Measurements from ENCODE around the gene GRIK1.

GRIK1 gene

DNA sequence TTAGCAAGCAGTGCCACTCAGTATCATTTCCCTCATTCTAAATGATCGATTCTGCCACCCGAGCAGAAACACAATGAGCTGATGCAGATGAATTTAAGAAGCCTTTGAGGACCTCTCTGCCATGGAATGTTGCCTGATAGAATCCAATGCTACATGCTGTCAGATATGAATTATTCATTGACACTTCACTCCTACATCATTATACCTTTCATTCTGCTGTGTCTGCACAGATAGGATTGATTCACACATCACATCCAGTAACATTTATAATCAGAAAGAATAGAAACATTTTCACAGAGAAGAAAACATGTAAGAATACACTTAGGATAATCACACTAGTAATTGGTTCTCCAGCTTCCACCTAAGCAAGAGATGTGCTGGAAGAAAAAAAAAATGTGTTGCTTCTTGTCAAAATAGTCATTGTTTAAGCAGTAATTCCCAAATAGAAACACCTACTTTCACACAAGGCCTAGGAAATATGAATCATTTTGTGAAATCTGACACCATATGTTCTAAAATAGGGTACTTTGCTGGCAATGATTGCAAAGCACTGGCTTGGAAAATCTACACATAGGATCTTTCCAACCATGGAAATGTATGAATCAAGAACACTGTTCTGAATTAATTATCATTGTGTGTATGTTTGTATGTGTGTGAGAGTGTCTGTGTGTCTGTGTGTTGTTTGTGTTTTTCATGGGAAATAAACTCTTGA lies 110.1 kb downstream of the GRIK1 start:
- no peak for TF ChIP-seq ZNF274 (IDR thresholded peaks at IDR 0.05; ENCODE audit: low read depth, low read length)
- H3K4me3 ChIP-seq (ENCODE audit: low read length), result no peak overlapping the region

DNA sequence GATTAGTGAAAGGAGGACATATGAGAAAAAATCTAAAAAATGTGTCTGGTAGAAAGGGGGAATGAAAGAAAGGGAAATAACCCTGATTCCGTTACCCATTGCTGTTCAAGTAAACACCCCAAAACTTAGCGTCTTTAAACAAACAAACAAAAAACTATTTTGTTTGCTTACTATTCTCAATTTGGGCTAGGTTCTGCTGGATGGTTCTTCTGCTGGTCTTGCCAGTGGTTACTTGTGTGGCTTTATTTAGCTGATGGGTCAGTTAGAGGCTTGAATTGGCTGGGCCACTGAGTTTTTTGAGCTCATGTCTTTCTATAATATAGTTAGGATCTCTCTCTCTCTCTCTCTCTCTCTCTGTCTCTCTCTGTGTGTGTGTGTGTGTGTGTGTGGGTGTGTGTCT lies 112.1 kb downstream of the GRIK1 start:
- TF ChIP-seq ZNF274 (IDR thresholded peaks at IDR 0.05; ENCODE audit: low read depth, low read length), result no peak
- H3K4me3 ChIP-seq (ENCODE audit: low read length), result no peak overlapping the region

DNA sequence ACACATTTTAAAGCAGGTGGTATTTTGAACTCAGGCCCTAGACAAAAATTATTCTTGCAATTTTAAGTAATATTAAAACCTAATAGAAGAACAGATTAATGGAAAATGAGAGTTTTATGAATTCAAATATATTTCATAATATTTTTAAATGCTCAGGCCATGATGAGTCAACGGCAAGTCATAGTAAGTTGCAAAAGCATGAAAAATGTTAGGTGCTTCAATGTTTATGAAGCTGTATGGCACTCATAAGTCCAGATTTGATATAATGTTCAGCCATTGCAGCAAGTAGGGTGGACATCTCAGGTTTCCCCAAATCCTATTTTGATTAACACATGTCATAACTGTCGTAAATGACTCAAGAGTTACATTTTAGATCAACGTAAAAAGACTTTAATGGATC lies 112.6 kb downstream of the GRIK1 start:
- no peak overlapping the region for H3K4me3 ChIP-seq (ENCODE audit: low read length)
- no peak for TF ChIP-seq ZNF274 (IDR thresholded peaks at IDR 0.05; ENCODE audit: low read depth, low read length)

DNA sequence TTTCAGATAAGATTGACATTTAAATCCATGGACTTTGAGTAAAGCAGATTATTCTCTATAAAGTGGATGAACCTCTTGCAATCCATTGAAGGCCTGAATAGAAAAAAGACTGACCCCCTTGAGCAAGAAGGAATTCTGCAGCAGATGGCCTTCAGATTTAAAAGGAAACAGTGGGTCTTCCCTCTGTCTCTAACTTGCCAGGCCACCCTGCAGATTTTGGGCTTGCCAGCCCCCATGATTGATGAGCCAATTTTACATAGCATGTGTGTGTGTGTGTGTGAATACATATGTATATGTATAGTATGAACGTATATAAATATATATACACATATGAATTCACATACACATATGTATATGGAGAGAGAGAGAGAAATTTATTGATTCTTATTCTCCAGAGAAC lies 113.4 kb downstream of the GRIK1 start:
- TF ChIP-seq ZNF274 (IDR thresholded peaks at IDR 0.05; ENCODE audit: low read depth, low read length), result no peak
- H3K4me3 ChIP-seq (ENCODE audit: low read length), result no peak overlapping the region

DNA sequence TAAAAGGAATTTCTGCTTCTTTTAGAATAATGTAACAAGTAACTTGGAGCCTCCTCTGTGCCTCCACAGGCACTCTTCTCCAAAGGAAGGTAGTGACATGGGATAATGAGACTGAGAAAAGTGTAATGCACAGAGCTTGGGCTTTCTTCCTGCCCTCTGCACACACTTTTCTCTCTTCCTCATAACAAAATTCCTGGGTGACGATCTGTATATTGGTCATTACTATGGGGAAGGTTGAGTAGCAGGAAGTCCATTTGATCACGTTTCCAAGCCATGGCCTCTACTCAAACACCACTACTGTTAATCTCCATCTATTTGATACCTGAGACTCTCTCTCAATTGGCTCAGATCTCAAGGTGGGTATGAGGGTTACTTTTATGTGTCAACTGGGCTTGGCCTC lies 113.9 kb downstream of the GRIK1 start:
- H3K4me3 ChIP-seq (ENCODE audit: low read length), result no peak overlapping the region
- TF ChIP-seq ZNF274 (IDR thresholded peaks at IDR 0.05; ENCODE audit: low read depth, low read length), result no peak

DNA sequence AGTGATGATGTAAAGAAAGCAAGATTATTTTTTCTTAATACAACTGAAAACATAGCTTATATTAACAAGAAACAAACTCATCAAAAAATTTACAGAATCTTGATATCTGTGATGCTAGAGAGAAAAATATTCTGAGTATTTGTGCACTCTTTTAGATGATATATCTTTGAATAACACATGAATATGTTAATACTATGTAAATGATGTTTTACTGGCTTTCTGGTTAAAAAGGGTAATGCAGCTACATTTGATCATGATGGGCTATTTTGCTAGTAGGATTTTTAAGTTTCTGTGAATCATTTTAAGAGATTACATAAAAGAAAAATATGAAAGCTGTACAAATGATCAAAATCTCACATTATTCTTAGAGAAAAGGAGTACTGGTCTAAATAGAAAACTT lies 114.5 kb downstream of the GRIK1 start:
- no peak for TF ChIP-seq ZNF274 (IDR thresholded peaks at IDR 0.05; ENCODE audit: low read depth, low read length)
- H3K4me3 ChIP-seq (ENCODE audit: low read length), result no peak overlapping the region

DNA sequence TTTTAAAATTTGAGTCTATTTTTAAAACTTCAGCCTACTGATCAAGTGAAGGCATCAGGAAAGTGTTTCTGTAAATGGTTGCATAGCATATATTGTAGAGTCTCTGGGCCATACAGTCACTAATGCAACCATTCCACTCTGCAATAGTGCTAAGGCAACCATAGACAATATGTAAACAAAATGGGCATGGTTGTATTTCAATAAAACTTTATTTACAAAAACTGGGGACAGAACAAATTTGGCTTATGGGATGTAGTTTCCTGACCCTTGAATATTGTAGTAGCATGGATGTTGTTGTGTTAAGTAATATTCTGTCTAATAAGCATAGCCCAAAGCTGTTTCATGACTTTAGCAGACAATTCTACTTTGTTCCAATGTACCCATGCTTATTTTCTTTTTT lies 117.7 kb downstream of the GRIK1 start:
- TF ChIP-seq ZNF274 (IDR thresholded peaks at IDR 0.05; ENCODE audit: low read depth, low read length), result no peak
- no peak overlapping the region for H3K4me3 ChIP-seq (ENCODE audit: low read length)

DNA sequence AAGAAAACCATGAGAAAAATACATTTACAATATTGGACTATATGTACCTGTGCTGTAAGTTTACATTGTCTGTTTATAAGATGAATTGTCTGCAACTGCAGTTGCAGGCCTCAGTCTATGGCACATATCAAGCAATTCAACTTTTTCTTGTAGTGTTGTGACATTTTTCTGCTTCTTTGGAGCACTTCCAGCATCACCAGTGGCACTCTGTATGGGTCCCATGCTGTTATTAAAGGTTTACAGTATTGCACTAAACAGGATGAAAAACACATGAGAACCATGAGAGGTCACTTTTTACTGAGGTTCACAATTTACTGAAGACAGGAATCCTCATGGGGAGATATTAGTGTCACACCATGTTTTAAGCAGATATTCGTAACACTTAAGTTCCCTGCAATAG lies 118.6 kb downstream of the GRIK1 start:
- no peak overlapping the region for H3K4me3 ChIP-seq (ENCODE audit: low read length)
- no peak for TF ChIP-seq ZNF274 (IDR thresholded peaks at IDR 0.05; ENCODE audit: low read depth, low read length)

DNA sequence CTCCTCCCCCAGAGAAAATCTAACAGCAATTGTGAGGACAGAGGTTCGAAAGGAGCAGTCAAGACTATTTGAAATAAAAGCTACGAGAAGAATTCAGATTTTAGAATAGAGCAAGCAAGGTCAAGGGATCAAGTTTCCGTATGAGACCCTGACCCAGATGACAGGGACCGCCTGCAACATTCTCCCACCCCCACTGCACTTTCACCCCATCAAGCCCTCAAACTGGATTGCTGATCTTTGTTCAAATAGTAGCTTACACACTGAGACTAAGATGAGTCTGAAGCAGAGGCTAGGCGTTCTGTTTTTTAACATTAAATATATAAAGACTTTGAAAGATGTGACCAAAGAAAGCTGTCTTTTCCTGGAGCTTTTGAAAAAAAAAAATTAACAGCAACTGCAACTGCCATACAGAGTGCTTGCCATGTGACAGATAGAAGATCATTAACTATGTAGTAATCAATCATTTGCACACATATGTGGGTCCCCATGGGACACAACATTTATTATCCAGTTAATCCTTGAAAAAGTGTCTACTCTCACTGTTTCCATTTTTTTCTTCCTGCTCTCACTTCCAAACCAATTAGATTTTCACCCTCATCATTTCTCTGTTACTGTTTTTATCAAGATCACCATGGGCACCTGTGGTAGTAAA lies 120.0 kb downstream of the GRIK1 start:
- H3K4me3 ChIP-seq (ENCODE audit: low read length), result no peak overlapping the region
- TF ChIP-seq ZNF274 (IDR thresholded peaks at IDR 0.05; ENCODE audit: low read depth, low read length), result no peak

DNA sequence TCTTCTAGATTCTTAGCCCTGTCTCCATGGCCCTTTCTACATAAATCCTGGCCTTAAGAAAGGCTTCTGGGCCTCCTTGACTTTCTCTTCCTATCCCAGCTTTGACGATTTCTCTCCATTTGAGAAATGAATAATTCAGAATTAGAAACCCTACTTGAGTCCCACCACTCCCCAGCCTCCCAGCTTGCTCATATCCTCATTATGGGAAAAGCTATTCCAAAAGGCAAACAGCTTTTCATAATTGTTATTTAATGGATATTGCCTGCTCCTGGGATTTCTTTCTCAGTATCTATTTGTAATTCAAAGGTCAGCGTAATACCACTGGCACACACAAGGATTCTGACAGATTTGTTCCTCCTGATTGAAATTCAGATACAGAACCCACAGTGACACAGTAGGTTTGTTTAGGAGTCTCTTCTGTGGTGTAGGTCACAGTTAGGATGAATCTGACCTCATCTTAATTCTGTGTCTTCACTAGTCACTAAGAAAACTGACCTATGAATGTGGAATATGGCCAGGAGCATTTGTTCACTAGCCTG lies 121.3 kb downstream of the GRIK1 start:
- no peak overlapping the region for H3K4me3 ChIP-seq (ENCODE audit: low read length)
- no peak for TF ChIP-seq ZNF274 (IDR thresholded peaks at IDR 0.05; ENCODE audit: low read depth, low read length)

DNA sequence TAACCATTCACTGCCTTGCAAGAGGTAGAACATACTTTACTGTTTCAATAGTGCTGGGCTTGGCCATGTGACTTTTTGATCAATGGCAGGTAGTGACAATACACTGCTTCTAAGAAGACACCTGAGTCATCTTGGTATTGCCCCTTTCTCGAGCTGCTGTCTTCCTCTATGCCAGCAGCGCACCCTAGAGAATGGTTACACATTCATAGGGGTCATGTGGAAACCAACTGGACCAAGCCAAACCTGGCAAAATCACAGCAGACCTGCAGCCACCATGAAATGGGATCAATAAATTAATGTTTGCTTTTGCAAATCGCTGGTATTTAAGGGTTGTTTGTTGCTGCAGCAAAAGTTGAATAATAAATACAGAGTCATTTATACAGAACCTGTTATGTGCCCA lies 122.3 kb downstream of the GRIK1 start:
- H3K4me3 ChIP-seq (ENCODE audit: low read length), result no peak overlapping the region

DNA sequence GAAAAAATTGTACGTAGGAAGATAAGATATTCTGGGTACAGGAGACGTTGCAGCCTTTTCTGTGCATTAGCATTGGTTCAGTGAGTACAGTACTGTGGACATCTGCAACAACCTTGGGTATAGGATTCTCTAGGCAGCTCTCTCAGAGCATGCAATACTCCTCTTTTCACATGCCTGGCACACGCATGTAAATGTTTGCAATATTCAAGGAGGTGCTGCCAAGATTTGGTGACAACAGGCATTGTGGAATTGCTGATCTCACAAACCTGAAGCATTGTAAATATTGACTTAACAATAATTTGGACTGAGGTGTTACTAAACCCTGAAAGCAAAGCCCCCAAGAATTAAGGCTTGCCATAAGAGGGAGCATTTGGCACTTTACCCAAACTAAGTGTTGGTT lies 126.8 kb downstream of the GRIK1 start:
- no peak overlapping the region for H3K4me3 ChIP-seq (ENCODE audit: low read length)
- TF ChIP-seq ZNF274 (IDR thresholded peaks at IDR 0.05; ENCODE audit: low read depth, low read length), result no peak

More for the DNA sequence above, 122.3 kb downstream of the GRIK1 start:
- no peak for TF ChIP-seq ZNF274 (IDR thresholded peaks at IDR 0.05; ENCODE audit: low read depth, low read length)

DNA sequence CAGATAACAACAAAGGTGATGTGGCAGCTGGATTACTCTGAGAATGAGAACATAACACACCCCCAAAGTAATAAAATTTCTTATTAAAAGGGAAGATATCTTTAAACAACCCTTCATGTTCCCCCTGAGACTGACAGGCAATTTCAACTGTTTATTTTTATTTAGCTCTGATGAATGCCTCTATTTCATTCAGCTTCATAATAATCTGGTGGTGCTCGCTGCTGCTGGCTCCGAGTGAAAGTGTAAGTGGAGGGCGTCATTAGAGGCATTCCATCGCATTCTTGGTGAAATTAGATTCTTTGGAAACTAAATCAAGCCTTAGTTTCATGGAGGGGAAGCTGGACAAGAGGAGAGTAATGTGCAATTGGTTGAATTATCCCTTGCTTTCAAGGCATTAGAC lies 128.9 kb downstream of the GRIK1 start:
- no peak for TF ChIP-seq ZNF274 (IDR thresholded peaks at IDR 0.05; ENCODE audit: low read depth, low read length)
- H3K4me3 ChIP-seq (ENCODE audit: low read length), result no peak overlapping the region

DNA sequence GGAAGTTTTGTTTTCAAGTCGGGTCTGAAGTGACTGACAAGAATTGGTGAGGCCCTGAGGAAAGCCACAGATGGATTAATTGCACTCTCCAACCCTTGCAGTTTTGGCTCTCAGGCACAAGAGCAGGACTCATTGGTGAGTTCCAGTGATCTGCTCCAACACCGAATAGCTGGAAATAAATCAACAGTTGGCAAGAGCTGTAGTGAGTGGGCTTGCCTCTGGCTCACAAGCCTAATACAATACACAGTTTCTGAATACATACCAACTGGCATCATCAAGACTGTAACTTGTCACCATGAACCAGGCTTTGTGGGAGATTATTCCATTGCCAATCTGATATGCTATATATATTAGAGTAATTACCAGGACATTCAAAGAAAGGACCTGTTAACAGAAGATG lies 131.6 kb downstream of the GRIK1 start:
- H3K4me3 ChIP-seq (ENCODE audit: low read length), result no peak overlapping the region
- TF ChIP-seq ZNF274 (IDR thresholded peaks at IDR 0.05; ENCODE audit: low read depth, low read length), result no peak

DNA sequence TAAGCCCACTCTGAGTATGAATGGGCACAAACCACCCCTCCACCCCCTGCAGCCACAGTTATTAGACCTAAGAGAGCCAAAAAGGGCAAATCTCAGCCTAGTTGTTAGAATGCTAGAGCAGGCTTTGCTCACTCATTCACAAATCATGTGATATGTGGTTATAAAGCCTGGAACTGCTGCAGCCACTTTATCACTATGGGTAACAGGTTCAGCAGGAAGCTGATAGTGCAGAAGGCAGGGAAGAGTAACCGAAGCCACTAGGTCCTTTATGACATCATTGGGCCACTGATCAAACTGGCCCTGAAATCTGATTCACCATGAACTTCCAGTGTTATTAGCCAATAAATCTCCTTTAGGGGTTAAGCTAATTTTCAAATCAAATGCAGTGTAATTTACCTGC lies 134.7 kb downstream of the GRIK1 start:
- H3K4me3 ChIP-seq (ENCODE audit: low read length), result no peak overlapping the region
- no peak for TF ChIP-seq ZNF274 (IDR thresholded peaks at IDR 0.05; ENCODE audit: low read depth, low read length)

Measured in GM08714 (cell line).